ENCODE results near the gene MIDN. TPM values are rescaled to one million over a fixed set of nuclear protein-coding genes. Genes with fewer than 3 reads are reported as not detected.

MIDN gene
- total and polyA plus RNA-seq, 10 of the 15 experiments (the other 5 are each of a cell fraction or from before 2014, with no cell fraction given), result 0.38 to 51.5 (median 7.2) TPM

DNA sequence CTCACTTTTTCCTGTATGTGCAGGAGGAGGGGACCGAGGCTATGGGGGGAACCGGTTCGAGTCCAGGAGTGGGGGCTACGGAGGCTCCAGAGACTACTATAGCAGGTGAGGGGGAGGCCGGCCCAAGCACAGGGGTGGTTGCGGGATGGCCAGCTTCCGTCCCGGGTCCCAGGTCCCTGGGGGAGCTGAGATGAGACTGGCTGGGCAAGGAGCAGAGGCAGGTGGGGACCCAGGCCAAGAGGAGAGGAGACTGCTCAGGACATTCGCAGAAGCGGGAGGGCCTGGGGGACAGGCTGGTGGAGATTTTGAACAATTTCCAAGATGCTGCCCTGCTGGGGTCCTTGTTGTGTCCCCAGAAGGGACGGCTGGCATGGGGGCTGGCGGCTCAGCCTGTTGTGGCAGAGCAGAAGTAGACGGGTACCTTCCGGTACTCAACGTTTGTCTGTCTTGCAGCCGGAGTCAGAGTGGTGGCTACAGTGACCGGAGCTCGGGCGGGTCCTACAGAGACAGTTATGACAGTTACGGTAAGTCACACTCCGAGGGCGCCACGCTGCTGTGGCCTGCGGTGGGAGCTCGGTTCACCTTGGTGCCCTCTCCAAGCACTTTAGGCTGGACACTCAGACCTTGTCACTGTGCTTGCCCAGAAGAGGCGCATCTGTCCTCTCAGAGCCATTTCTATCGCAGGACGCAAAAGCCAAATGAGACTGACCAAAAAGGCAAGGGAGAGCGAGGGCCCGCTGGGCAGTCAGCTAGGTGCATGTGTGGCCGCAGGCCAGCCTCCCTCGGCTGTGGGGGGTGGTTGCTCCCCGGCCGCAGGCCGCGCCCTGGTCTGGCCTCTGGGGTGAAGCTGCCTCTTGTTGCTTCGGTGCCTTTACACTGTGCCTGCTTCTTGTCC lies 23.4 kb downstream of the MIDN start (continued):
- no peak for TF ChIP-seq DPF2 (IDR thresholded peaks at IDR 0.05)

DNA sequence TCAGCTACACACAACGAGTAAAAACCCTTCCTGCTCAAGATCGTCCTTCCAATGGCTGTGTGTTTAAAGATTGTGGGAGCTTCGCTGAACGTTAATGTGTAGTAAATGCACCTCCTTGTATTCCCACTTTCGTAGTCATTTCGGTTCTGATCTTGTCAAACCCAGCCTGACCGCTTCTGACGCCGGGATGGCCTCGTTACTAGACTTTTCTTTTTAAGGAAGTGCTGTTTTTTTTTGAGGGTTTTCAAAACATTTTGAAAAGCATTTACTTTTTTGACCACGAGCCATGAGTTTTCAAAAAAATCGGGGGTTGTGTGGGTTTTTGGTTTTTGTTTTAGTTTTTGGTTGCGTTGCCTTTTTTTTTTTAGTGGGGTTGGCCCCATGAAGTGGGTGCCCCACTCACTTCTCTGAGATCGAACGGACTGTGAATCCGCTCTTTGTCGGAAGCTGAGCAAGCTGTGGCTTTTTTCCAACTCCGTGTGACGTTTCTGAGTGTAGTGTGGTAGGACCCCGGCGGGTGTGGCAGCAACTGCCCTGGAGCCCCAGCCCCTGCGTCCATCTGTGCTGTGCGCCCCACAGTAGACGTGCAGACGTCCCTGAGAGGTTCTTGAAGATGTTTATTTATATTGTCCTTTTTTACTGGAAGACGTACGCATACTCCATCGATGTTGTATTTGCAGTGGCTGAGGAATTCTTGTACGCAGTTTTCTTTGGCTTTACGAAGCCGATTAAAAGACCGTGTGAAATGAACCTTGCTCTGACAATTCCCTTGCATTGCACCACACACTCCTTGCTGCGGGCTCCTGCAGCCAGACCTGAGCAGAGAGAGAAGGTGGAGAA lies 24.3 kb downstream of the MIDN start:
- Histone ChIP-seq H3K4me1 (ENCODE audit: control insufficient read depth, insufficient read depth, low read length) (peaks cover 33% of the 10 kb centered on the region), H3K27me3 (replicated peaks in 1 of 2; ENCODE audit: control insufficient read depth in 2 of 2, insufficient read depth in 2 of 2, low read length in 1 of 2) (no peaks in the 10 kb centered on the region), H3K4me2 (ENCODE audit: control insufficient read depth, insufficient read depth) (peak overlapping the region; percentile 17), H2AFZ (ENCODE audit: control insufficient read depth, low read depth, low read length) (no peak overlapping the region), H3K79me2 (ENCODE audit: control insufficient read depth, insufficient read depth, low read length) (peaks cover 70% of the 10 kb centered on the region), H4K20me1 (ENCODE audit: control insufficient read depth, insufficient read depth) (no peaks in the 10 kb centered on the region; the same call in 1 of the 2 replicates), H3K9me3 (replicated peaks; ENCODE audit: control insufficient read depth, insufficient read depth, low read length) (no peaks in the 10 kb centered on the region), H3K9ac (ENCODE audit: control insufficient read depth, insufficient read depth, low read length) (no peak overlapping the region), H3K4me3 (no peak overlapping the region), H3K36me3 (ENCODE audit: control insufficient read depth in 2 of 2, insufficient read depth in 2 of 2, low read length in 1 of 2) (peaks cover 34 to 38% of the 10 kb centered on the region in 2 experiments), H3K27ac (ENCODE audit: control insufficient read depth, insufficient read depth) (no peak overlapping the region)
- FAIRE-seq (no peak), ATAC-seq (no peak), DNase-seq (ENCODE audit: low read depth, low spot score) (no peak)
- RAD21 ChIA-PET (ENCODE audit: unreplicated experiment), result interaction anchor here (1.2 to 3.9 kb wide), 2 partner anchors 28 kb away, joined by 3 to 29 read pairs; no protein-coding TSS in a partner anchor
- 83% methylated on average over 33 of the region's 33 CpGs for WGBS (ENCODE audit: insufficient coverage, insufficient replicate concordance, low lambda C conversion rate, missing lambda C conversion rate)
- no TSS peak for BruUV-seq (replicated peaks)
- in situ Hi-C loops (cut with MboI), result no loop called here
- CTCF ChIA-PET, result interaction anchor here (1.0 to 4.0 kb wide), 2 partner anchors 28 to 55 kb away, joined by 6 to 32 read pairs; no protein-coding TSS in a partner anchor
- POLR2A ChIA-PET, result interaction anchor here (1.0 to 1.7 kb wide), 4 partner anchors 14 to 29 kb away, joined by 3 to 8 read pairs (median 4); no protein-coding TSS in a partner anchor
- SMC1A ChIA-PET (ENCODE audit: uncharacterized antibody, unreplicated experiment), result no interaction called here
- intact Hi-C loops (cut with micrococcal nuclease; ENCODE audit: unreplicated experiment), result no loop called here
- peak; percentile 35; the same call in 1 of the 2 replicates for TF ChIP-seq POLR2AphosphoS2 (IDR thresholded peaks at IDR 0.05; ENCODE audit: low read depth, low read length)
- no peak for TF ChIP-seq E4F1 (IDR thresholded peaks at IDR 0.05; ENCODE audit: borderline replicate concordance, partially characterized antibody)
- TF ChIP-seq, protein P1, sequence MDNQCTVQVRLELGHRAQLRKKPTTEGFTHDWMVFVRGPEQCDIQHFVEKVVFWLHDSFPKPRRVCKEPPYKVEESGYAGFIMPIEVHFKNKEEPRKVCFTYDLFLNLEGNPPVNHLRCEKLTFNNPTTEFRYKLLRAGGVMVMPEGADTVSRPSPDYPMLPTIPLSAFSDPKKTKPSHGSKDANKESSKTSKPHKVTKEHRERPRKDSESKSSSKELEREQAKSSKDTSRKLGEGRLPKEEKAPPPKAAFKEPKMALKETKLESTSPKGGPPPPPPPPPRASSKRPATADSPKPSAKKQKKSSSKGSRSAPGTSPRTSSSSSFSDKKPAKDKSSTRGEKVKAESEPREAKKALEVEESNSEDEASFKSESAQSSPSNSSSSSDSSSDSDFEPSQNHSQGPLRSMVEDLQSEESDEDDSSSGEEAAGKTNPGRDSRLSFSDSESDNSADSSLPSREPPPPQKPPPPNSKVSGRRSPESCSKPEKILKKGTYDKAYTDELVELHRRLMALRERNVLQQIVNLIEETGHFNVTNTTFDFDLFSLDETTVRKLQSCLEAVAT (IDR thresholded peaks at IDR 0.05), result peak; percentile 56; the same call in 1 of the 2 replicates
- TF ChIP-seq EZH2 (IDR thresholded peaks at IDR 0.05; ENCODE audit: borderline replicate concordance, control insufficient read depth, low read depth, low read length), result no peak
- TF ChIP-seq SMAD5 (IDR thresholded peaks at IDR 0.05; ENCODE audit: low read depth), result no peak
- TF ChIP-seq PML (IDR thresholded peaks at IDR 0.05; ENCODE audit: low read length), result peak; percentile 26; the same call in 1 of the 2 replicates
- TF ChIP-seq MYB (IDR thresholded peaks at IDR 0.05; ENCODE audit: borderline replicate concordance, low read depth, low read length), result no peak
- no peak for TF ChIP-seq ZNF592 (IDR thresholded peaks at IDR 0.05)
- no peak for TF ChIP-seq ZNF274 (IDR thresholded peaks at IDR 0.05; ENCODE audit: insufficient read depth, insufficient read length)
- TF ChIP-seq BRCA1 (IDR thresholded peaks at IDR 0.05; ENCODE audit: low read depth, low read length), result no peak

All from GM12878 (cell line).